Parietal lobe (tissue), 1 donor: Measurements from ENCODE around the gene CTNNBIP1. TPM values are rescaled to one million over a fixed set of nuclear protein-coding genes. Genes with fewer than 3 reads are reported as not detected.

Experiments
- total RNA-seq: library from RNA; depleted of rRNA; stranded (reverse); fragments of >200 nt; gene quantifications from one replicate; pipeline ENCODE4 v1.2.3, GENCODE V29; 2014

CTNNBIP1 gene
- total RNA-seq: 41.0 TPM

GRCh38 chr1:9910076-9910422, at the start of gene CTNNBIP1:
TSS of gene CTNNBIP1 (minus strand) at chr1:9910269. CDS start at chr1:9872064, 38,205 bp downstream.

GRCh38 chr1:9942939-9943788, 33.1 kb upstream of the CTNNBIP1 start, which contains the start of the genes LZIC and NMNAT1:
TSS of gene LZIC (minus strand) at chr1:9943391. CDS start at chr1:9936619, 6,772 bp downstream.
TSS of gene NMNAT1 (plus strand) at chr1:9943475. CDS start at chr1:9972074, 28,599 bp downstream.

GRCh38 chr1:9823943-9824701, 85.9 kb downstream of the CTNNBIP1 start, which contains the start of gene CLSTN1:
TSS of gene CLSTN1 (minus strand) at chr1:9823965. CDS start at chr1:9823733, 232 bp downstream.

Other genes with a start within 250 kb of the CTNNBIP1 start
- 141 TPM for gene CLSTN1, start 86.3 kb downstream of the CTNNBIP1 start, total RNA-seq
- gene LZIC, start 33.1 kb upstream of the CTNNBIP1 start, total RNA-seq: 59.5 TPM
- 5.9 TPM for gene NMNAT1, start 33.2 kb upstream of the CTNNBIP1 start, total RNA-seq
- gene RBP7, start 87.0 kb upstream of the CTNNBIP1 start, total RNA-seq: not detected
- gene UBE4B, start 122.7 kb upstream of the CTNNBIP1 start, total RNA-seq: 52.9 TPM